Mucosa of gallbladder (tissue), 1 donor: ENCODE measurements around the gene SLC26A3. TPM values are rescaled to one million over a fixed set of nuclear protein-coding genes. Genes with fewer than 3 reads are reported as not detected.

ENCODE experiments used
- DNase-seq: peaks from one replicate; pipeline ENCODE4 v3.0.0-alpha.2; 2020; ENCODE audit warnings: low spot score
- total RNA-seq: library from RNA; stranded (reverse); gene quantifications from one replicate; pipeline ENCODE4 v1.2.1, GENCODE V29; 2021
- donor health status: DM: no; HTN: no; CAD: no.

SLC26A3 gene
- total RNA-seq, 1 donor from 2014 or later: 856 TPM

- no peak for DNase-seq
Measured at GRCh38 chr7:107746006-107746405, 57.0 kb downstream of the SLC26A3 start.

GRCh38 chr7:107744345-107744750 is 58.7 kb downstream of the SLC26A3 start:
- no peak for DNase-seq

GRCh38 chr7:107743567-107744344 is 59.3 kb downstream of the SLC26A3 start, which contains the start of gene CBLL1:
Gene CBLL1, plus strand, starts transcription at chr7:107744142. Its CDS starts 22 bp downstream, at chr7:107744164.
- DNase-seq: peak; percentile 97

- no peak for DNase-seq
Measured at GRCh38 chr7:107742678-107743566, 60.1 kb downstream of the SLC26A3 start.

- no peak for DNase-seq
Measured at GRCh38 chr7:107728276-107728675, 74.7 kb downstream of the SLC26A3 start.

GRCh38 chr7:107726356-107727130 is 76.5 kb downstream of the SLC26A3 start:
- no peak for DNase-seq

GRCh38 chr7:107725138-107725740 is 77.8 kb downstream of the SLC26A3 start:
- peak; percentile 41 for DNase-seq

GRCh38 chr7:107723255-107723654 is 79.8 kb downstream of the SLC26A3 start:
- DNase-seq: no peak

GRCh38 chr7:107721286-107721685 is 81.7 kb downstream of the SLC26A3 start:
- DNase-seq: no peak

GRCh38 chr7:107718456-107719193 is 84.4 kb downstream of the SLC26A3 start:
- DNase-seq: no peak

GRCh38 chr7:107715531-107715930 is 87.5 kb downstream of the SLC26A3 start:
- no peak for DNase-seq

Other genes starting within 250 kb of the SLC26A3 start
- gene COG5, start 239.3 kb downstream of the SLC26A3 start, total RNA-seq: 34.6 TPM
- 6.6 TPM for gene DUS4L, start 239.3 kb downstream of the SLC26A3 start, total RNA-seq
- gene BCAP29, start 223.0 kb downstream of the SLC26A3 start, total RNA-seq: 39.2 TPM
- gene SLC26A4, start 142.4 kb downstream of the SLC26A3 start, total RNA-seq: 0.52 TPM
- gene CBLL1, start 59.1 kb downstream of the SLC26A3 start, total RNA-seq: 23.5 TPM
- 69.0 TPM for gene DLD, start 88.0 kb upstream of the SLC26A3 start, total RNA-seq
- 89.4 TPM for gene LAMB1, start 199.9 kb upstream of the SLC26A3 start, total RNA-seq